NT2/D1 (cell line): ENCODE measurements around the gene ACKR2.

Experiments
- DNase-seq: peaks from one replicate; pipeline ENCODE4 v3.0.0-alpha.2; 2011; ENCODE audit warnings: low read depth, low spot score
- H3K27me3 ChIP-seq: 2 replicates; pipeline ENCODE4 v1.6.0; 2011; ENCODE audit warnings: mild to moderate bottlenecking; ENCODE audit not compliant: insufficient read length, insufficient read depth
- H3K36me3 ChIP-seq: 2 replicates; pipeline ENCODE4 v1.6.1; 2011; ENCODE audit warnings: mild to moderate bottlenecking, low read length, mixed read lengths; ENCODE audit not compliant: insufficient read depth, insufficient read length
- H3K4me1 ChIP-seq: 2 replicates; pipeline ENCODE4 v1.5.1; 2011; ENCODE audit not compliant: insufficient read depth, insufficient read length
- H3K4me3 ChIP-seq: 2 replicates; pipeline ENCODE4 v1.5.1; 2011; ENCODE audit warnings: low read depth; ENCODE audit not compliant: insufficient read length
- H3K9ac ChIP-seq: 2 replicates; pipeline ENCODE4 v1.6.0; 2011; ENCODE audit warnings: low read depth; ENCODE audit not compliant: insufficient read length
- H3K9me3 ChIP-seq: 2 replicates; pipeline ENCODE4 v1.5.1; 2011; ENCODE audit warnings: mild to moderate bottlenecking, low read length; ENCODE audit not compliant: insufficient read depth
- SUZ12 ChIP-seq: IDR thresholded peaks from 2 replicates; pipeline ENCODE4 v1.6.1; 2011; ENCODE audit not compliant: insufficient read length, insufficient read depth; ENCODE audit errors: extremely low read depth
- YY1 ChIP-seq: IDR thresholded peaks from 2 replicates; pipeline ENCODE4 v1.6.1; 2011; ENCODE audit not compliant: insufficient read length, insufficient read depth
- ZNF274 ChIP-seq: IDR thresholded peaks from 2 replicates; pipeline ENCODE4 v1.6.1; 2011; ENCODE audit warnings: mild to moderate bottlenecking, low read depth, low read length

Gene ACKR2

DNA sequence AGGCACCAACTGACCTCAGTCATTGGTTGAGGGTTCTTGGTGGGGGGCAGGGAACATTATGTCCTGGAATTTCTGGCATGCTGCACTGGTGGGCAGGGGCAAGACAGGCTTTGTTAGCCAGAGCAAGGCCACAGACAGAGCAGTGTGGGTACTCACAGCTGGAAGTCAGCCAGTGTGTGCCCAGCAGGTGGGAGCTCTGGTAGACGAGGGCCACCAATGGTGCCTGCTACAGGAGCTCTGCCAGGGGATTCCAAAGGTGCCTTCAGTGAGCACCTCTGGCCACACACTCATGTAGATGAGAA, 35.1 kb downstream of the ACKR2 start:
- H3K36me3 ChIP-seq: no peaks in the 10 kb centered on the region
- H3K9ac ChIP-seq: no peak overlapping the region
- no peak for DNase-seq
- H3K4me3 ChIP-seq: no peak overlapping the region
- H3K9me3 ChIP-seq: no peaks in the 10 kb centered on the region
- H3K4me1 ChIP-seq: peaks cover 8% of the 10 kb centered on the region
- H3K27me3 ChIP-seq: no peaks in the 10 kb centered on the region
- TF ChIP-seq SUZ12 (no peak), YY1 (no peak), ZNF274 (no peak)

DNA sequence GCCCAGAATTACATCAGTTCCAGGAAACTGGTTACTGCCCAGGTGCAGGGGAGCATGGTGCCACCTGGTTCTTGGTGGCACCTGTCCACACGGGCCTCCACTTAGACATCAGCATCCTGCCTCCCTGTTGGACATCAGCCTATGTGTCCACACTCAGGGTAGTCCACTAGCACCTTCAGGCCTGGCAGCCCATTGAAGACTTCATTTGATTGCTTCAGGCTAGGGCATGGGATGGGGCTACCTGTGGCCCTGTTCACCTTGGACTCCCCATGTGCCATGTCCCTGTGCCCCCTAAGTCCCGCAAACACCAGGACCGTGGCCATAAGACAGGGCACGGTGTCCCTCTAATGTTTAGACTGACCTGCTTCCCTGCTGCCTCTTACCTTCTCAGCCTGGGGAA, 35.6 kb downstream of the ACKR2 start:
- Histone ChIP-seq H3K9ac (no peak overlapping the region), H3K4me1 (peaks cover 8% of the 10 kb centered on the region), H3K36me3 (no peaks in the 10 kb centered on the region), H3K4me3 (no peak overlapping the region), H3K27me3 (no peaks in the 10 kb centered on the region), H3K9me3 (no peaks in the 10 kb centered on the region)
- no peak for DNase-seq
- TF ChIP-seq YY1 (no peak), ZNF274 (no peak), SUZ12 (no peak)

DNA sequence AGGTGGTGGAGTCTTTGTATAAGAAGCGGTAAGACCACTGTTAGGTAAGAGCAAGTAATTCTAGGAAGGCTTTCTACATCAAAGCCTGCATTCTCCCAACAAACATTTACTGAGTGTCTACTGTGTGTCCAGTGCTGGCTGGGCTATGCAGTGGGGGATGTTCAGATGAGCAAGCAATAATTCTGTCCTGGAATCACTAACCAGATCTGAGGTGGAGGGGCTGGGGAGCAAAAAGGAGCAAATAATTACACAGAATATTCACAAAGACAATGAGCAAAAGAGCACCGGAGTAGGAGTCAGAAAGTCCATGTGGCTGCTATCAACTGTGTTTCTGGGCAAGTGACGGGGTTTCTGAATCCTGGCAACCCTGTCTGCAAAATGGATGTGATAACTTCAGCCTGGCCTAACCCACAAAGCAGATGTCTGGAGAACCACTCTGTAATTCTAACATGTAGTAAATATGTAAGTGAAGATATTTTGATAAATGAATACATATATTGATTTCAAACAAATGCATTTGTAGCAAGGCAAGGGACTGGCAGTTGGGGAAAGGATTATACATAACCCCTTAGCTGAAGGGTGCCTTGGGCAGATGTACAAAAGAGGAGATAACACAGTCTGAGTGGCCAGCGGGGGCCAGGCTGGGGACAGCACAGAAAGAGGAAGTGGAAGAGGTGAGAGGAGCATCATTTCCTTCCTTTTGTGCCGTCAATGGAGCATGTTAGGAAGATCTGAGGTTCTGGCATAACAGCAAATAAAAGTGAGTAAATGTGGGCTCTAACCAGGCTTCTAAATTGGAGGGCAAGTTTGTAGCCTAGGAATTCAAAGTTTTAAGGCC, 37.7 kb downstream of the ACKR2 start:
- Histone ChIP-seq H3K4me3 (no peak overlapping the region), H3K27me3 (no peaks in the 10 kb centered on the region), H3K36me3 (no peaks in the 10 kb centered on the region), H3K9me3 (no peaks in the 10 kb centered on the region), H3K9ac (no peak overlapping the region), H3K4me1 (peaks cover 8% of the 10 kb centered on the region)
- no peak for DNase-seq
- no peak for TF ChIP-seq ZNF274
- TF ChIP-seq SUZ12: no peak
- no peak for TF ChIP-seq YY1

DNA sequence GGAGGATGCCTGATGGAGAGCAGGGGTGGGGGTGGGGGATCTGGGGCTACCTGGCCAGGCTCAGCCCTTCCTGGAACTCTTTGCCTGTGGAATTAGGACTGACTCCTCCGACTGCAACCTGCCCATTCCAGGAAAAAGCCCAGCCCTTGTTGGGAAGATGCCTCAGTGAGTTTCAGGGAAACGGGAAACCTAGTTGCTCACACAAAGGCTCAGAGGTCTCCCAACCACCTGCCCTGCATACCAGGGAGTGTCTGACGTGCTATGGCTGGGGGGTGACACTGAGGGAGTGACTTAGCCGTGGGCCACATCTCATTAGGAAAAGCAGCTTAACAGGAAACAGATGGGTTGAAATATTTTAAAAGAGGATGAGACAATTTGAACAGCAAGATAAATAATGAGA, 38.5 kb downstream of the ACKR2 start:
- peaks cover 8% of the 10 kb centered on the region for H3K4me1 ChIP-seq
- peak overlapping the region; percentile 4 for H3K9ac ChIP-seq
- no peaks in the 10 kb centered on the region for H3K27me3 ChIP-seq
- no peak overlapping the region for H3K4me3 ChIP-seq
- no peak for DNase-seq
- H3K36me3 ChIP-seq: no peaks in the 10 kb centered on the region
- TF ChIP-seq ZNF274 (no peak), YY1 (no peak), SUZ12 (no peak)
- no peaks in the 10 kb centered on the region for H3K9me3 ChIP-seq

- Histone ChIP-seq H3K4me1 (peaks cover 5% of the 10 kb centered on the region), H3K9me3 (no peaks in the 10 kb centered on the region), H3K9ac (no peak overlapping the region), H3K4me3 (no peak overlapping the region), H3K27me3 (no peaks in the 10 kb centered on the region), H3K36me3 (no peaks in the 10 kb centered on the region)
- TF ChIP-seq ZNF274: no peak
- DNase-seq: no peak
Measured at GRCh38 chr3:42849017-42849416, 39.8 kb downstream of the ACKR2 start.

DNA sequence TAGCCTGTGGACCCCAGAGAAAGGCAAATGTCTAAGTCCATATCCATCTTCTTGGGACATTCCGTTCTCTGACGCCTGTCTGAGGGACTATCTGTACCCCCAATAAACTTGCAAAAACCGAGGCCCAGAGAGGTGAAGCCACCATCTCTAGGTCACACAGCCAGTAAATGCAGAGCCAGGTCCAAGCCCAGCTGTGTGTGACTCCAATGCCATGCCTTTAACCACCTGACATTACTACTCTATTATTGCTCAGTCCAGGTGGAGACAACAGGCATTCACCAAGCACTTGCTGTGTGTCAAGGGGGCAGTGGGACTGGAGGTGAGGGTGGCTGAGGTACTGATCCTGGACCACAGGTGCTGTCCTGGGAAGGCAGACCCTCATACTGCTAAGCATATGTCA, 41.0 kb downstream of the ACKR2 start:
- DNase-seq: no peak
- Histone ChIP-seq H3K9ac (no peak overlapping the region), H3K27me3 (no peaks in the 10 kb centered on the region), H3K9me3 (no peaks in the 10 kb centered on the region), H3K36me3 (no peaks in the 10 kb centered on the region), H3K4me1 (no peaks in the 10 kb centered on the region), H3K4me3 (no peak overlapping the region)
- TF ChIP-seq SUZ12: no peak
- TF ChIP-seq ZNF274: no peak
- no peak for TF ChIP-seq YY1

DNA sequence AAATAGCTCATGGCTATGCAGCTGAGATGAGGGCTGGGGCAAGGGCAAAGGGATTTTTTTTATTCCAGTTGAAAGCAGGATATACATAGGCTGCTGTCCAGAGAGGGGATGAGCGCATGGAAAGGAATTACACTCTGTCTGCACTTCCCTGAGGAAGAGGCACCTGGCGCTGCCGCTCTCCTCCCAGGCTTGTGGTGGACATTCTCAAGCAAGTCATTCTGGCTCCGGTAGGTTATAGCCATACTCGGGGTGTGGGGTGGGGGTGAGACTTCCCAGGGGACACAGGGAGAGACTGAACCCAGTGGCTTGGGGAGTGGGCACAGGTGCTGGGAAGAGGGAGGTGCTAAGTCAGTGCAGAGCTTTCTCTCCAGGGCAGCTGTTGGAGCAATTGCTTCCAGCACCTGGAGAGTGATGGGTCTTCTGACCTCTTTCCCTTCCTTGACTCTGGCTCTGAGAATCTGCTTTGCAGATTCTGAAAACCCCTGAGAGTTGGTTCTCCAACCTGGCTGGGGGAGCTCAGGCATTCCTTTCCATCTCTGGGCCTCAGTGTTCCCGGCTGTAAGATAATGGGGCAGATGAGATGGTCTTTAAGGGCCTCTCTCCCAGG, 42.1 kb downstream of the ACKR2 start:
- no peak overlapping the region for H3K4me3 ChIP-seq
- no peaks in the 10 kb centered on the region for H3K27me3 ChIP-seq
- TF ChIP-seq ZNF274: no peak
- no peak for TF ChIP-seq YY1
- TF ChIP-seq SUZ12: no peak

More for the DNA sequence above, 42.1 kb downstream of the ACKR2 start:
- Histone ChIP-seq H3K4me1 (no peaks in the 10 kb centered on the region), H3K9me3 (no peaks in the 10 kb centered on the region), H3K36me3 (no peaks in the 10 kb centered on the region), H3K9ac (no peak overlapping the region)
- no peak for DNase-seq
